Measurements from ENCODE around the gene SSTR1. TPM values are rescaled to one million over a fixed set of nuclear protein-coding genes. Genes with fewer than 3 reads are reported as not detected.

Gene SSTR1
- total and polyA plus RNA-seq, 2 of the 13 experiments (the other 11 are each of a cell fraction or from before 2014, with no cell fraction given): 0.04 TPM

GRCh38 chr14:38208618-38209562 is 1.2 kb downstream of the SSTR1 start (continued):
- TF ChIP-seq CTCF (CRISPR knock-in tag; IDR thresholded peaks at IDR 0.05) (peak; percentile 50), MTERF4 (CRISPR knock-in tag; IDR thresholded peaks at IDR 0.05) (0 out of 2 replicates have a peak, but pooled peaks have one; percentile 35), ZNF839 (CRISPR knock-in tag; IDR thresholded peaks at IDR 0.05; ENCODE audit: borderline replicate concordance) (no peak), ZNF790 (CRISPR knock-in tag; IDR thresholded peaks at IDR 0.05; ENCODE audit: borderline replicate concordance) (0 out of 2 replicates have a peak, but pooled peaks have one; percentile 55), ZSCAN31 (CRISPR knock-in tag; IDR thresholded peaks at IDR 0.05; ENCODE audit: low read depth) (0 out of 2 replicates have a peak, but pooled peaks have one; percentile 6), NCOA1 (CRISPR knock-in tag; IDR thresholded peaks at IDR 0.05) (no peak), PHF20 (CRISPR knock-in tag; IDR thresholded peaks at IDR 0.05) (0 out of 2 replicates have a peak, but pooled peaks have one; percentile 23), HNF1A (IDR thresholded peaks at IDR 0.05; ENCODE audit: low read depth) (no peak), HNF1A (CRISPR knock-in tag; IDR thresholded peaks at IDR 0.05; ENCODE audit: borderline replicate concordance) (0 out of 2 replicates have a peak, but pooled peaks have one; percentile 55), ZFP91 (CRISPR knock-in tag; IDR thresholded peaks at IDR 0.05; ENCODE audit: borderline replicate concordance) (0 out of 2 replicates have a peak, but pooled peaks have one; percentile 29), ZNF800 (CRISPR knock-in tag; IDR thresholded peaks at IDR 0.05) (peak; percentile 95), PLSCR1 (CRISPR knock-in tag; IDR thresholded peaks at IDR 0.05; ENCODE audit: borderline replicate concordance) (no peak), ZNF768 (CRISPR knock-in tag; IDR thresholded peaks at IDR 0.05) (peak; percentile 47; the same call in 1 of the 2 replicates)

Measured in HepG2 (cell line).